ENCODE results near the gene TBX15. TPM values are rescaled to one million over a fixed set of nuclear protein-coding genes. Genes with fewer than 3 reads are reported as not detected.

Gene TBX15
- total and polyA plus RNA-seq, 9 of the 15 experiments (the other 6 are each of a cell fraction or from before 2014, with no cell fraction given): 0.03 to 3.4 (median 2.3) TPM

DNA sequence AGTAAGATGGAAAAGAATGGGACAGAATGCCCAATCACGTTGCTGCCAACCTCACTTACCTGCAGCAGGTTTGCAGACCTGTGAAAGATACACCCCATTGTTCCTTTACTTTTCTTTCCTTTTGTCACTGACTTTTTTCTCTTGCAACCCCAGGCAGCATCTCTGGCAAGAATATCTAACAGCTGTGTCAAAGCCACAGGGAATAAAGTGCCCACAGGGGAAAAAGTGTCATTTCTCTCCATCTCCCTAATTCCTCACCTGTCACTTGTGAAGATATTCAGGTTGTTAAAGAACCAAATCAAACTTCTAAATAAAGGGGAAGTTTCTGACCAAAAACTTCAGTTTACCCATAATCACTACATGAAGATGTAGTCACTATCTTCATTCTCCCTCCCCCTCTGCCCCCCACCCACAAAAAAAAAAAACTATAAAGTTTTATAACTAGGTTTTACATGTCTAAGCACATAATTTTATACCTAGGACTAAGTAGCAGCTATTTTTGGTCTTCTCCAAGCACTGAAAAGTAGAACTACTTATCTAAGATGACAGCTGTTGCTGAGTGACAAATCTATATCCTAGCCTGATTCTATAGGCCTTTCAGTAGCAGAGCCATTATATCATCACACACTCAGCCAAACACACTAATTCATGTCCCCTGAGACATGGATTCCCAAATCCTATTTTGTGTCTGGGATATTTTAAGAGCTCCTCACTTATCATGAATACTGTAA lies 54.9 kb downstream of the TBX15 start:
- POLR2A ChIA-PET: no interaction called here
- no peak overlapping the region for H3K4me2 ChIP-seq (ENCODE audit: insufficient read depth, low read length)
- CTCF ChIA-PET (ENCODE audit: low intra/inter-chr PET ratio): no interaction called here
- H4K20me1 ChIP-seq (replicated peaks; ENCODE audit: control insufficient read depth, insufficient read depth, low read length): no peaks in the 10 kb centered on the region
- DNase-seq (ENCODE audit: extremely low read depth in 1 of 4, low spot score in 3 of 4) (no peak), FAIRE-seq (no peak), ATAC-seq (no peak)
- TF ChIP-seq NR2C1 (IDR thresholded peaks at IDR 0.05): no peak
- no peak for TF ChIP-seq NR2C1 (tag; IDR thresholded peaks at IDR 0.05)
- TF ChIP-seq ZFP1 (CRISPR knock-in tag; IDR thresholded peaks at IDR 0.05): peak; percentile 81
- TF ChIP-seq MEIS2 (IDR thresholded peaks at IDR 0.05; ENCODE audit: partially characterized antibody): peak; percentile 66
- TF ChIP-seq PBX2 (CRISPR knock-in tag; IDR thresholded peaks at IDR 0.05; ENCODE audit: low read depth): no peak
- peak; percentile 58 for TF ChIP-seq PBX2 (tag; conservative IDR thresholded peaks at IDR 0.05; ENCODE audit: low read depth)
- H3K9me3 ChIP-seq (replicated peaks; ENCODE audit: control insufficient read depth, insufficient read depth, low read depth, low read length): no peaks in the 10 kb centered on the region
- no peaks in the 10 kb centered on the region for H3K36me3 ChIP-seq (ENCODE audit: control insufficient read depth, insufficient read depth, low read length)
- H3K4me3 ChIP-seq: no peak overlapping the region
- no TSS peak for BruUV-seq (replicated peaks)
- 14% methylated on average over 1 of the region's 1 CpG for WGBS (ENCODE audit: insufficient coverage, low coverage, missing lambda C conversion rate)
- no peak overlapping the region for H3K9ac ChIP-seq (ENCODE audit: insufficient read depth in 1 of 2, low read depth in 2 of 2, low read length in 2 of 2)
- no peak overlapping the region for H3K27ac ChIP-seq (ENCODE audit: extremely low read depth, low read depth, low read length)
- H2AFZ ChIP-seq (ENCODE audit: low read depth, low read length): no peak overlapping the region
- H3K79me2 ChIP-seq (ENCODE audit: control insufficient read depth, insufficient read depth, low read length): no peaks in the 10 kb centered on the region
- H3K27me3 ChIP-seq (ENCODE audit: control insufficient read depth in 2 of 2, insufficient read depth in 2 of 2, low read length in 2 of 2): no peaks in the 10 kb centered on the region
- H3K4me1 ChIP-seq (replicated peaks in 1 of 2; ENCODE audit: control insufficient read depth in 2 of 2, insufficient read depth in 2 of 2, low read length in 2 of 2): no peaks in the 10 kb centered on the region; a peak in 1 of 5 replicates
- in situ Hi-C loops (cut with MboI) (no loop called here), intact Hi-C loops (cut with micrococcal nuclease) (no loop called here)
- H3K9me1 ChIP-seq (ENCODE audit: control insufficient read depth, insufficient read depth, low read length): no peaks in the 10 kb centered on the region
